ENCODE measurements around the gene EARS2.
"Not testable (repeated sequence)": the region's sequence is repeated elsewhere in the genome, so short reads cannot be mapped to it uniquely, and the experiment has no call there.

The EARS2 gene

GRCh38 chr16:23570992-23571632 is 14.0 kb upstream of the EARS2 start:
- no peak for DNase-seq (ENCODE audit: low read depth in 2 of 3, low spot score in 2 of 3)

- no peak for DNase-seq (ENCODE audit: low read depth in 2 of 3, low spot score in 2 of 3)
These were observed 10.5 kb upstream of the EARS2 start for GRCh38 chr16:23567602-23568001.

- DNase-seq (ENCODE audit: low read depth in 2 of 3, low spot score in 2 of 3): no peak
These were observed 9.6 kb upstream of the EARS2 start for GRCh38 chr16:23566724-23567123.

GRCh38 chr16:23564575-23565363 is 7.6 kb upstream of the EARS2 start:
- DNase-seq (ENCODE audit: low read depth in 2 of 3, low spot score in 2 of 3): no peak

- DNase-seq (ENCODE audit: low read depth in 2 of 3, low spot score in 2 of 3): no peak
These were observed 6.0 kb upstream of the EARS2 start for GRCh38 chr16:23563186-23563585.

GRCh38 chr16:23562505-23562904 is 5.4 kb upstream of the EARS2 start:
- no peak for DNase-seq (ENCODE audit: low read depth in 2 of 3, low spot score in 2 of 3)

GRCh38 chr16:23561586-23561985 is 4.4 kb upstream of the EARS2 start:
- no peak for DNase-seq (ENCODE audit: low read depth in 2 of 3, low spot score in 2 of 3)

GRCh38 chr16:23557779-23558702 is 891 bp upstream of the EARS2 start:
- peak in 1 of 3 experiments; percentile 2 for DNase-seq (ENCODE audit: low read depth in 2 of 3, low spot score in 2 of 3)

GRCh38 chr16:23554536-23554935 is 2.6 kb downstream of the EARS2 start:
- no peak for DNase-seq (ENCODE audit: low read depth in 2 of 3, low spot score in 2 of 3)

GRCh38 chr16:23552161-23552560 is 5.0 kb downstream of the EARS2 start:
- no peak for DNase-seq (ENCODE audit: low read depth in 2 of 3, low spot score in 2 of 3)

- no peak for DNase-seq (ENCODE audit: low read depth in 2 of 3, low spot score in 2 of 3)
These were observed 7.2 kb downstream of the EARS2 start for GRCh38 chr16:23549938-23550337.

GRCh38 chr16:23544436-23544835 is 12.7 kb downstream of the EARS2 start:
- DNase-seq (ENCODE audit: low read depth in 2 of 3, low spot score in 2 of 3): no peak

GRCh38 chr16:23540817-23541178 is 16.4 kb downstream of the EARS2 start:
- DNase-seq (ENCODE audit: low read depth in 2 of 3, low spot score in 2 of 3): not testable (repeated sequence)

GRCh38 chr16:23539984-23540816 is 16.9 kb downstream of the EARS2 start:
- no peak for DNase-seq (ENCODE audit: low read depth in 2 of 3, low spot score in 2 of 3)

GRCh38 chr16:23538919-23539278 is 18.3 kb downstream of the EARS2 start:
- no peak for DNase-seq (ENCODE audit: low read depth in 2 of 3, low spot score in 2 of 3)

GRCh38 chr16:23537390-23537789 is 19.8 kb downstream of the EARS2 start:
- DNase-seq (ENCODE audit: low read depth in 2 of 3, low spot score in 2 of 3): no peak

- no peak for DNase-seq (ENCODE audit: low read depth in 2 of 3, low spot score in 2 of 3)
These were observed 21.2 kb downstream of the EARS2 start for GRCh38 chr16:23535901-23536300.

- no peak for DNase-seq (ENCODE audit: low read depth in 2 of 3, low spot score in 2 of 3)
These were observed 22.0 kb downstream of the EARS2 start for GRCh38 chr16:23534868-23535860.

GRCh38 chr16:23532448-23532847 is 24.7 kb downstream of the EARS2 start:
- no peak for DNase-seq (ENCODE audit: low read depth in 2 of 3, low spot score in 2 of 3)

GRCh38 chr16:23530062-23530461 is 27.1 kb downstream of the EARS2 start:
- DNase-seq (ENCODE audit: low read depth in 2 of 3, low spot score in 2 of 3): no peak
